Esophagus muscularis mucosa (tissue), 3 donors: ENCODE measurements around the gene HLA-F.

ENCODE experiments used
- CTCF ChIP-seq, 3 experiments: fragments of 200-600 bp in 2 of 3; fragments of 450-650 bp in 1 of 3; sonication (generic) in 2 of 3; IDR thresholded peaks; one replicate each; pipeline ENCODE4 v1.5.1; 2017 to 2019; ENCODE audit warnings: antibody characterized with exemption in 3 of 3, mild to moderate bottlenecking in 2 of 3, moderate library complexity in 1 of 3
- POLR2A ChIP-seq: fragments of 450-650 bp; IDR thresholded peaks from one replicate; pipeline ENCODE4 v1.6.1; 2017; ENCODE audit warnings: antibody characterized with exemption, moderate library complexity, mild to moderate bottlenecking, low read depth

GRCh38 chr6:29685718-29686326, 37.4 kb upstream of the HLA-F start:
- TF ChIP-seq CTCF (IDR thresholded peaks at IDR 0.05) (peak in 2 of 3 experiments; percentile 31 to 35), POLR2A (no peak)
